Measurements from ENCODE around the gene OSBPL1A.

DNA sequence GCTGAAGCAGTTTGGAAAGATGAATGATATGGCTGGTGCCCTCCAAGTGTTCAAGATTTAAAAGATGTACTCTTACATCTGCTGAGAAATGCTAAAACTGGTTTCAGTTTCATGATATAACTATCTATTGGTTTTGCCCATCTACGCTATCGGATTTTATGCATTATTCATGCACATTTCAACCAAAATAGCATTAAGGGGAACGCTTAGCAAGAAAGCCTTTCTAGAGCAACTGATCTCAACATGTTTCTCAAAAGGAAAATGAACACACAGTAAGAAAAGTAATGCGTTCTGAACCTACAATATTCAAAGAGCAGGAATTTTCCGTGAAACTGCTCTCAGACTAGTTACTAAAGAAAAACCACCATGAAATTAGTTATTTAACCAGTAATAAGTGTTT is 164.8 kb downstream of the OSBPL1A start:
- no peak for TF ChIP-seq SP1 (IDR thresholded peaks at IDR 0.05)
- no peak for TF ChIP-seq SUZ12 (IDR thresholded peaks at IDR 0.05)
